ENCODE measurements around the gene HOXC6.

Gene HOXC6

DNA sequence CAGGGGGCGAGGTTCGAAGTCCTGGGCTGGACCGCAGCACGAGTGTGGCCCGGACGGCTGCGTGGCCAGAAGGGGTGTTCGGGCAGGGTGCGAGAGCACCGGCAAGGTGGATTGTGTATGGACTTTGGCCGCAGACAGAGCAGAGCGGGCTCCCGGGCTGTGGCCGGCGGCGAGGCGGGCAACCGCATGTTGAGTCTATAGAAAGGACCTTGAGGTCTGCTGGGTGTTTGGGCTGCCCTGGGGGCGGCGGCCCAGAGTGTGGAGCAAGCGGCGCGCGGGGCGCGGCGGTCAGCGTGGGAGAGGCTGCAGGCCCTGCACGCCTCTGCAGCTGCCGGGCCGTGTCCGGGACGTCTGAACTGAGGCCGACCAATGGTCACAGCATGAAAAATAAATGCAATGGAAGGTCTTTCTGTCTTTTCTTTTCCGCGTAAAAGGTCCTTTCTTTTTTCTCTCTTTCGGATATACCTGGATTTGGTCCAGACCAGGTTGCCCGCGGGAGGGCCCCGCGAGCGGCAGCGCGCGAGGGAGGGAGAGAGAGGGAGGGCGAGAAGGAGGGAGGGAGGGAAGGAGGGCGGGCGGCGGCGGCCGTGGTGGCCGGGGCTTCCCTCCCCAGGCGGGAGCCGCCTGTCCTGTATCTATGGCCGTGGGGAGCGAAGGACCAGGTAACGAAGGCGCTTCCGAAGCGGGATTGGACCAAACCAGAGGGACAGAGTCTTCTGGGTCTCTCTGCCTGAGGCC, 33.8 kb upstream of the HOXC6 start:
- H3K27ac ChIP-seq (replicated peaks) = no peak overlapping the region
- H3K4me3 ChIP-seq (replicated peaks; ENCODE audit: insufficient read depth, low read length) = no peak overlapping the region
- no peak for DNase-seq (ENCODE audit: low read depth in 1 of 2, low spot score in 1 of 2)
- TF ChIP-seq, protein P1, sequence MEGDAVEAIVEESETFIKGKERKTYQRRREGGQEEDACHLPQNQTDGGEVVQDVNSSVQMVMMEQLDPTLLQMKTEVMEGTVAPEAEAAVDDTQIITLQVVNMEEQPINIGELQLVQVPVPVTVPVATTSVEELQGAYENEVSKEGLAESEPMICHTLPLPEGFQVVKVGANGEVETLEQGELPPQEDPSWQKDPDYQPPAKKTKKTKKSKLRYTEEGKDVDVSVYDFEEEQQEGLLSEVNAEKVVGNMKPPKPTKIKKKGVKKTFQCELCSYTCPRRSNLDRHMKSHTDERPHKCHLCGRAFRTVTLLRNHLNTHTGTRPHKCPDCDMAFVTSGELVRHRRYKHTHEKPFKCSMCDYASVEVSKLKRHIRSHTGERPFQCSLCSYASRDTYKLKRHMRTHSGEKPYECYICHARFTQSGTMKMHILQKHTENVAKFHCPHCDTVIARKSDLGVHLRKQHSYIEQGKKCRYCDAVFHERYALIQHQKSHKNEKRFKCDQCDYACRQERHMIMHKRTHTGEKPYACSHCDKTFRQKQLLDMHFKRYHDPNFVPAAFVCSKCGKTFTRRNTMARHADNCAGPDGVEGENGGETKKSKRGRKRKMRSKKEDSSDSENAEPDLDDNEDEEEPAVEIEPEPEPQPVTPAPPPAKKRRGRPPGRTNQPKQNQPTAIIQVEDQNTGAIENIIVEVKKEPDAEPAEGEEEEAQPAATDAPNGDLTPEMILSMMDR (IDR thresholded peaks at IDR 0.05; ENCODE audit: insufficient read depth, low read length) = no peak
- no peak for TF ChIP-seq SPI1 (IDR thresholded peaks at IDR 0.05; ENCODE audit: borderline replicate concordance, low read depth)
- TF ChIP-seq GABPA (IDR thresholded peaks at IDR 0.05; ENCODE audit: low read depth) = no peak
- TF ChIP-seq, protein P2, sequence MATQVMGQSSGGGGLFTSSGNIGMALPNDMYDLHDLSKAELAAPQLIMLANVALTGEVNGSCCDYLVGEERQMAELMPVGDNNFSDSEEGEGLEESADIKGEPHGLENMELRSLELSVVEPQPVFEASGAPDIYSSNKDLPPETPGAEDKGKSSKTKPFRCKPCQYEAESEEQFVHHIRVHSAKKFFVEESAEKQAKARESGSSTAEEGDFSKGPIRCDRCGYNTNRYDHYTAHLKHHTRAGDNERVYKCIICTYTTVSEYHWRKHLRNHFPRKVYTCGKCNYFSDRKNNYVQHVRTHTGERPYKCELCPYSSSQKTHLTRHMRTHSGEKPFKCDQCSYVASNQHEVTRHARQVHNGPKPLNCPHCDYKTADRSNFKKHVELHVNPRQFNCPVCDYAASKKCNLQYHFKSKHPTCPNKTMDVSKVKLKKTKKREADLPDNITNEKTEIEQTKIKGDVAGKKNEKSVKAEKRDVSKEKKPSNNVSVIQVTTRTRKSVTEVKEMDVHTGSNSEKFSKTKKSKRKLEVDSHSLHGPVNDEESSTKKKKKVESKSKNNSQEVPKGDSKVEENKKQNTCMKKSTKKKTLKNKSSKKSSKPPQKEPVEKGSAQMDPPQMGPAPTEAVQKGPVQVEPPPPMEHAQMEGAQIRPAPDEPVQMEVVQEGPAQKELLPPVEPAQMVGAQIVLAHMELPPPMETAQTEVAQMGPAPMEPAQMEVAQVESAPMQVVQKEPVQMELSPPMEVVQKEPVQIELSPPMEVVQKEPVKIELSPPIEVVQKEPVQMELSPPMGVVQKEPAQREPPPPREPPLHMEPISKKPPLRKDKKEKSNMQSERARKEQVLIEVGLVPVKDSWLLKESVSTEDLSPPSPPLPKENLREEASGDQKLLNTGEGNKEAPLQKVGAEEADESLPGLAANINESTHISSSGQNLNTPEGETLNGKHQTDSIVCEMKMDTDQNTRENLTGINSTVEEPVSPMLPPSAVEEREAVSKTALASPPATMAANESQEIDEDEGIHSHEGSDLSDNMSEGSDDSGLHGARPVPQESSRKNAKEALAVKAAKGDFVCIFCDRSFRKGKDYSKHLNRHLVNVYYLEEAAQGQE (IDR thresholded peaks at IDR 0.05; ENCODE audit: insufficient replicate concordance, low read depth) = no peak
- TF ChIP-seq POLR2AphosphoS5 (IDR thresholded peaks at IDR 0.05; ENCODE audit: low read depth) = no peak
- H3K27me3 ChIP-seq (ENCODE audit: insufficient read depth, poor library complexity, severe bottlenecking) = peaks cover 98% of the 10 kb centered on the region

DNA sequence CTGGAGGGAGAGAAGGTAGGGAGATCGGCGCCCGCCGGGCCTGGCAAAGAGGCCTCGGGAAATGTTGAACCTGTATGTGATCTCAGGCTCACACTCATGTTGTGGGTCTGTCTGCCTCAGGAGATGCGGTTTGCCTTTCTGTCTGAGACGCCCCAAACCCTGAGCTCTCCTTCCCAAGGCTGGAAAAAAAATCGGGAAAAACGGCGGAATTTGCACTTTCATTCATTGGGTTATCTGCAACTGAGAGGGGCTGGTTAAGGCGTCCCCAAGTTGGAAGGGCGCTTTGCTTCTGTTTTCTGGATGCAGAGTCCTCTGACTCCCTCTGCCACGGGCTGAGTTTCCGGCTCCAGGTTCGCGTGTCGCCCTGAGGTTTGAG, 33.2 kb upstream of the HOXC6 start:
- Histone ChIP-seq H3K4me3 (replicated peaks; ENCODE audit: insufficient read depth, low read length) (no peak overlapping the region), H3K27me3 (ENCODE audit: insufficient read depth, poor library complexity, severe bottlenecking) (peaks cover 97% of the 10 kb centered on the region), H3K27ac (replicated peaks) (no peak overlapping the region)
- TF ChIP-seq SPI1 (IDR thresholded peaks at IDR 0.05; ENCODE audit: borderline replicate concordance, low read depth) = no peak
- no peak for TF ChIP-seq GABPA (IDR thresholded peaks at IDR 0.05; ENCODE audit: low read depth)
- TF ChIP-seq POLR2AphosphoS5 (IDR thresholded peaks at IDR 0.05; ENCODE audit: low read depth) = no peak
- TF ChIP-seq, protein P2 (IDR thresholded peaks at IDR 0.05; ENCODE audit: insufficient replicate concordance, low read depth) = no peak
- TF ChIP-seq, protein P1 (IDR thresholded peaks at IDR 0.05; ENCODE audit: insufficient read depth, low read length) = no peak
- DNase-seq (ENCODE audit: low read depth in 1 of 2, low spot score in 1 of 2) = no peak

DNA sequence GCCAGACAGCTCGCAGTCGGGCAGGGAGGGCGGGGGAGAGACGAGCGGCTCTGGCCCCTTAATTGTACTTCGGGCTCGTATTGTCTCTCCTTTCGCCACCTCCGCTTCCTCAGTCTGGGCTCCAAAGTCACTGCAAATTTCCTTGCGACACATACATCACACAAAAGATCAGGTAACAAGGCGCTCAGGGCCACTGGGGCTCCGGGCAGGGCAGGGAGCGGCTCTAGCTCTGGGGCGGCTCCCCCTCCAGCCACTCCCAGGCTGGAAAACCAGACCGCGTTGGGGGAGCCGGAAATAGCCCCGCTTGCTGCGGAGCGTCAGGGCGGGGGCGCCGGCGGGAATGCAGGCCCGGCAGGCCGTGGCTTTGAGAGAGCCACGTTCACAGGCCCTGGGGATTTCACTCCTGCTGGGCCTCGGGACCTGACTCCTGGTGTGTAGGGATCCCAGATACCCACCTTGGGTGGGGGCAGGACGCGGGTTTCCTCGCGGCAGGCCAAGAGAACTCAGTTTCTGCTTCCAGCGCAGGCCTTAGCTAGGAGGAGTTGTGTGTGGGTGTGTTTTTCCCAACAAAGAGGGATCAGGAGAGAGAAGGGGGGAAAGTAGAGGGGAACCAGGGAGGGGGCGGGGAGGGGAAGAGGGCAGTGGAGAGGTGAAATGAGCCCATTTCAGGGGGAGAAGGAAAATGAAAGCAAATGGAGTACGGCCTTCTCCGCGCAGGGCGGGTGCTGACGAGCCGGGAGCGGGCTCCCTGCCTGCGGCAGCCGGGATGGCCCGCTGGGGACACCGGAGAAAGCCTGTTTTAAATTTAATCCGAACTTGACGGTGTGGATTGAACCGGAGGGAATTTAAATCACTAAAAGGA, 32.6 kb upstream of the HOXC6 start:
- peak in 1 of 2 experiments; percentile 58 for DNase-seq (ENCODE audit: low read depth in 1 of 2, low spot score in 1 of 2)
- H3K27ac ChIP-seq (replicated peaks) = no peak overlapping the region
- TF ChIP-seq, protein P1 (IDR thresholded peaks at IDR 0.05; ENCODE audit: insufficient read depth, low read length) = no peak
- TF ChIP-seq, protein P2 (IDR thresholded peaks at IDR 0.05; ENCODE audit: insufficient replicate concordance, low read depth) = no peak
- TF ChIP-seq SPI1 (IDR thresholded peaks at IDR 0.05; ENCODE audit: borderline replicate concordance, low read depth) (no peak), POLR2AphosphoS5 (IDR thresholded peaks at IDR 0.05; ENCODE audit: low read depth) (no peak), GABPA (IDR thresholded peaks at IDR 0.05; ENCODE audit: low read depth) (no peak)
- no peak overlapping the region for H3K4me3 ChIP-seq (replicated peaks; ENCODE audit: insufficient read depth, low read length)
- peaks cover 97% of the 10 kb centered on the region for H3K27me3 ChIP-seq (ENCODE audit: insufficient read depth, poor library complexity, severe bottlenecking)
